HEK293T (cell line): ENCODE data around the gene LILRB3.
"Not testable (repeated sequence)": the region's sequence is repeated elsewhere in the genome, so short reads cannot be mapped to it uniquely, and the experiment has no call there.

Source experiments
- ARNT ChIP-seq: fragments of 450-650 bp; IDR thresholded peaks from 2 replicates; pipeline ENCODE4 v1.6.1; 2017; ENCODE audit warnings: mild to moderate bottlenecking
- BHLHE40 ChIP-seq: fragments of 450-650 bp; IDR thresholded peaks from 2 replicates; pipeline ENCODE4 v1.6.1; 2016; ENCODE audit warnings: mild to moderate bottlenecking, moderate library complexity, borderline replicate concordance
- CTBP1 ChIP-seq: fragments of 450-650 bp; IDR thresholded peaks from 2 replicates; pipeline ENCODE4 v1.6.1; 2016; ENCODE audit warnings: borderline replicate concordance
- ELF4 ChIP-seq: fragments of 450-650 bp; IDR thresholded peaks from 2 replicates; pipeline ENCODE4 v1.6.1; 2017; ENCODE audit warnings: antibody characterized with exemption
- FOXA1 ChIP-seq: fragments of 450-650 bp; IDR thresholded peaks from 2 replicates; pipeline ENCODE4 v1.6.1; 2016; ENCODE audit warnings: mild to moderate bottlenecking
- FOXK2 ChIP-seq: fragments of 450-650 bp; IDR thresholded peaks from 2 replicates; pipeline ENCODE4 v1.6.1; 2016; ENCODE audit warnings: mild to moderate bottlenecking
- FOXM1 ChIP-seq: fragments of 450-650 bp; IDR thresholded peaks from 2 replicates; pipeline ENCODE4 v1.6.1; 2017; ENCODE audit warnings: mild to moderate bottlenecking, borderline replicate concordance
- HDGF ChIP-seq: fragments of 450-650 bp; IDR thresholded peaks from 2 replicates; pipeline ENCODE4 v1.6.1; 2017; ENCODE audit warnings: antibody characterized with exemption, borderline replicate concordance
- LEF1 ChIP-seq: fragments of 450-650 bp; IDR thresholded peaks from 2 replicates; pipeline ENCODE4 v1.6.1; 2017; ENCODE audit warnings: mild to moderate bottlenecking, borderline replicate concordance
- NFRKB ChIP-seq: fragments of 450-650 bp; IDR thresholded peaks from 2 replicates; pipeline ENCODE4 v1.6.1; 2016; ENCODE audit warnings: mild to moderate bottlenecking, moderate library complexity
- PKNOX1 ChIP-seq: fragments of 450-650 bp; IDR thresholded peaks from 2 replicates; pipeline ENCODE4 v1.6.1; 2016
- SP1 ChIP-seq: fragments of 450-650 bp; IDR thresholded peaks from 2 replicates; pipeline ENCODE4 v1.6.1; 2017
- SUZ12 ChIP-seq: fragments of 450-650 bp; IDR thresholded peaks from 2 replicates; pipeline ENCODE4 v1.6.1; 2016; ENCODE audit warnings: mild to moderate bottlenecking
- TARDBP ChIP-seq: fragments of 450-650 bp; IDR thresholded peaks from 2 replicates; pipeline ENCODE4 v1.6.1; 2016

- not testable (repeated sequence) for TF ChIP-seq ARNT, FOXM1, SUZ12, LEF1, NFRKB, SP1, FOXA1, BHLHE40, FOXK2, ELF4, CTBP1, TARDBP, HDGF, PKNOX1
These were observed at the start of gene LILRB3 for GRCh38 chr19:54222474-54223276.
